CD4-positive, alpha-beta T cell treated with Interleukin-10 for 1 hour (primary cell): ENCODE measurements around the gene B3GAT3.
"Not testable (repeated sequence)": the region's sequence is repeated elsewhere in the genome, so short reads cannot be mapped to it uniquely, and the experiment has no call there.

Experiments used
- DNase-seq: peaks from one replicate; pipeline ENCODE4 v3.0.0-alpha.2; 2020

B3GAT3 gene

GRCh38 chr11:62621567-62622470, at the start of gene B3GAT3:
TSS of gene B3GAT3 (minus strand) at chr11:62621986. CDS start at chr11:62621947, 39 bp downstream.
- peak; percentile 99 for DNase-seq

GRCh38 chr11:62671236-62671607, 49.4 kb upstream of the B3GAT3 start:
- no peak for DNase-seq

- DNase-seq, result no peak
Observed at GRCh38 chr11:62669420-62670161, 47.8 kb upstream of the B3GAT3 start.

- no peak for DNase-seq
Observed at GRCh38 chr11:62667460-62667859, 45.7 kb upstream of the B3GAT3 start.

- no peak for DNase-seq
Observed at GRCh38 chr11:62666259-62666926, 44.6 kb upstream of the B3GAT3 start.

- peak; percentile 71 for DNase-seq
Observed at GRCh38 chr11:62665599-62666258, 43.9 kb upstream of the B3GAT3 start.

GRCh38 chr11:62665075-62665598, 43.4 kb upstream of the B3GAT3 start, which contains the start of the genes C11orf98 and CSKMT:
TSS of gene C11orf98 (minus strand) at chr11:62665210. CDS start at chr11:62665169, 41 bp downstream.
TSS of gene CSKMT (plus strand) at chr11:62665312. CDS start at chr11:62665880, 568 bp downstream.
- peak; percentile 97 for DNase-seq

GRCh38 chr11:62664405-62665074, 42.8 kb upstream of the B3GAT3 start:
- peak; percentile 62 for DNase-seq

GRCh38 chr11:62656796-62657429, 35.1 kb upstream of the B3GAT3 start:
- no peak for DNase-seq

GRCh38 chr11:62654297-62654696, 32.5 kb upstream of the B3GAT3 start:
- DNase-seq, result no peak

- peak; percentile 75 for DNase-seq
Observed at GRCh38 chr11:62652161-62653006, 30.6 kb upstream of the B3GAT3 start.

GRCh38 chr11:62650283-62650682, 28.5 kb upstream of the B3GAT3 start:
- DNase-seq, result not testable (repeated sequence)

GRCh38 chr11:62649486-62649885, 27.7 kb upstream of the B3GAT3 start:
- no peak for DNase-seq

- no peak for DNase-seq
Observed at GRCh38 chr11:62648967-62649364, 27.2 kb upstream of the B3GAT3 start.

- no peak for DNase-seq
Observed at GRCh38 chr11:62648185-62648966, 26.6 kb upstream of the B3GAT3 start.

- DNase-seq, result no peak
Observed at GRCh38 chr11:62647609-62648005, 25.8 kb upstream of the B3GAT3 start.

GRCh38 chr11:62646825-62647608, 25.2 kb upstream of the B3GAT3 start:
- no peak for DNase-seq
